Panc1 (cell line): Measurements from ENCODE around the gene TAOK1. TPM values are rescaled to one million over a fixed set of nuclear protein-coding genes. Genes with fewer than 3 reads are reported as not detected.
A peak's percentile ranks its signal among the peaks of the same experiment; 100 is the strongest.

Experiments
- ATAC-seq: fragments of 200-7000 bp; cut with Tn5 transposase; 2 replicates; pipeline ENCODE4 v1.9.1; 2020; ENCODE audit warnings: mild to moderate bottlenecking, moderate library complexity
- BruUV-seq: library from RNA; stranded (reverse); fragments of 400-500 nt; replicated peaks from 2 replicates; lab custom pipeline; 2021; lab: Mats Ljungman, UMichigan
- CTCF ChIA-PET: fragments of 300-600 bp; sonication (Branson Sonifier 250); formaldehyde crosslinking; loops from one replicate; lab custom pipeline; 2022; ENCODE audit warnings: antibody characterized with exemption; lab: Charles Lee
- POLR2A ChIA-PET: fragments of 300-600 bp; sonication (Branson Sonifier 250); formaldehyde crosslinking; loops from one replicate; lab custom pipeline; 2022; ENCODE audit warnings: antibody characterized with exemption; lab: Charles Lee
- DNase-seq: peaks from one replicate; pipeline ENCODE4 v3.0.0-alpha.2; 2010; ENCODE audit warnings: low read depth, low spot score
- H3K27ac ChIP-seq: 2 replicates; pipeline ENCODE4 v1.5.1; 2011; ENCODE audit warnings: mild to moderate bottlenecking, low read length, inconsistent platforms
- H3K27me3 ChIP-seq: fragments of 200-500 bp; sonication (Bioruptor generic); 2 replicates; pipeline ENCODE4 v1.6.0; 2014; ENCODE audit warnings: low read length, inconsistent platforms; ENCODE audit not compliant: control insufficient read depth, insufficient read depth
- H3K36me3 ChIP-seq: fragments of 200-500 bp; sonication (Bioruptor generic); 2 replicates; pipeline ENCODE4 v1.5.1; 2014; ENCODE audit warnings: inconsistent platforms, mild to moderate bottlenecking, low read length, moderate library complexity; ENCODE audit not compliant: control insufficient read depth, insufficient read depth
- H3K4me1 ChIP-seq: 2 replicates; pipeline ENCODE4 v1.5.1; 2011; ENCODE audit warnings: inconsistent platforms, mild to moderate bottlenecking, low read length, moderate library complexity; ENCODE audit not compliant: control insufficient read depth, insufficient read depth
- H3K4me3 ChIP-seq, 2 experiments: 2 replicates each; pipeline ENCODE4 v1.5.1; 2011 to 2012; ENCODE audit warnings: low read depth in 2 of 2, low read length in 2 of 2, mild to moderate bottlenecking in 2 of 2, inconsistent platforms in 1 of 2, moderate library complexity in 1 of 2
- H3K9me3 ChIP-seq: fragments of 200-500 bp; sonication (Bioruptor generic); 2 replicates; pipeline ENCODE4 v1.5.1; 2014; ENCODE audit warnings: low read depth, mild to moderate bottlenecking, inconsistent platforms, low read length, moderate library complexity; ENCODE audit not compliant: control insufficient read depth, insufficient read depth
- POLR2AphosphoS5 ChIP-seq: IDR thresholded peaks from 2 replicates; pipeline ENCODE4 v1.6.1; 2012; ENCODE audit warnings: mild to moderate bottlenecking, low read depth, low read length, moderate library complexity
- SIN3A ChIP-seq: IDR thresholded peaks from 2 replicates; pipeline ENCODE4 v1.6.1; 2012; ENCODE audit warnings: low read depth, mild to moderate bottlenecking, low read length, moderate library complexity, borderline replicate concordance; ENCODE audit not compliant: insufficient read depth
- TCF7L2 ChIP-seq: IDR thresholded peaks from 2 replicates; pipeline ENCODE4 v1.6.1; 2011; ENCODE audit warnings: mild to moderate bottlenecking, low read depth, low read length, inconsistent platforms
- in situ Hi-C: cut with HindIII; loops from 2 replicates; pipeline ENCODE4 v1.10.0; 2016; ENCODE audit warnings: low sequenced_read_pairs, low pct_unique_long_range_greater_than_20kb
- intact Hi-C: fragments of 100-400 bp; cut with micrococcal nuclease; formaldehyde crosslinking; loops from one replicate; pipeline ENCODE4 v1.10.0; 2022; ENCODE audit not compliant: unreplicated experiment
- total RNA-seq: library from RNA; stranded (reverse); gene quantifications from one replicate; pipeline ENCODE4 v1.2.1, GENCODE V29; 2021; ENCODE audit not compliant: unreplicated experiment
- TF ChIP-seq, protein P1 (sequence below), 2 experiments: IDR thresholded peaks; 2 replicates each; pipeline ENCODE4 v1.6.1; 2011 to 2012; ENCODE audit warnings: low read depth in 2 of 2, control low read depth in 1 of 2, low read length in 1 of 2, mild to moderate bottlenecking in 1 of 2, moderate library complexity in 1 of 2; ENCODE audit not compliant: insufficient read depth in 1 of 2
- TF ChIP-seq, protein P2 (sequence below): fragments of 450-650 bp; IDR thresholded peaks from 2 replicates; pipeline ENCODE4 v1.5.1; 2017; ENCODE audit warnings: mild to moderate bottlenecking

The TAOK1 gene
- total RNA-seq, 1 experiment from 2014 or later: 111 TPM

DNA sequence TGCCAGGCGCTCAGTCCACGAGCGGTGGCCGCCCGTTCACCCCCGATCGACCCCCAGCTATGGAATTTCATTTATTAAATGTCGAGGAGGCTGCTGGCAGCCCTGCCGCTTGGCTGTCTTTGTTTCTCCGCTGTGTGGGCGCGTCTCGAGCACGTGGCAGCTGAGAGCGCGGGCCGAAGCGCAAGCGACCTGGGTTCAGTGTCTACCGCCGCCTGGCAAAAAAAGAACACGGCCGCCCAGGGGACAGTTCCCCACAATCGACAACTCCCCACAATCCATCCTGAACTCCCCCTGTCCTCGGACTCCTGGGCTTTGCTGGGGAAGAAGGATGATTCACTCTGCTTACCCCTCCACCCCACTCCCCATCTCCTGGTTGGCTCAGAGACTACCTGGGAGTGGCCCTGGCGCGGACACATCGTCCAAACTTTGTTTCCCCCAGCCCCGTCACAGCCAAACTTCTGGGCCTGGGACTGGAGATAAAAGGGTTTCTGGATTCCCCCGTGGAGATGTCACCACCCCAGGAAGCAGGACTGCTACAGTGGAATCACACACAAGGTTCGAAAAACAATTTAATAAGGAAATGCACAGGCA, 201.1 kb downstream of the TAOK1 start:
- in situ Hi-C loops: no loop called here
- ATAC-seq (peak; percentile 52), DNase-seq (no peak)
- Histone ChIP-seq H3K9me3 (no peaks in the 10 kb centered on the region), H3K4me3 (peak overlapping the region; percentile 43 to 58), H3K36me3 (peaks cover 5% of the 10 kb centered on the region; the same call in 1 of the 2 replicates), H3K27ac (peak overlapping the region; percentile 96), H3K4me1 (peaks cover 65% of the 10 kb centered on the region), H3K27me3 (no peaks in the 10 kb centered on the region)
- peak; percentile 79 for TF ChIP-seq TCF7L2
- TF ChIP-seq, protein P1, sequence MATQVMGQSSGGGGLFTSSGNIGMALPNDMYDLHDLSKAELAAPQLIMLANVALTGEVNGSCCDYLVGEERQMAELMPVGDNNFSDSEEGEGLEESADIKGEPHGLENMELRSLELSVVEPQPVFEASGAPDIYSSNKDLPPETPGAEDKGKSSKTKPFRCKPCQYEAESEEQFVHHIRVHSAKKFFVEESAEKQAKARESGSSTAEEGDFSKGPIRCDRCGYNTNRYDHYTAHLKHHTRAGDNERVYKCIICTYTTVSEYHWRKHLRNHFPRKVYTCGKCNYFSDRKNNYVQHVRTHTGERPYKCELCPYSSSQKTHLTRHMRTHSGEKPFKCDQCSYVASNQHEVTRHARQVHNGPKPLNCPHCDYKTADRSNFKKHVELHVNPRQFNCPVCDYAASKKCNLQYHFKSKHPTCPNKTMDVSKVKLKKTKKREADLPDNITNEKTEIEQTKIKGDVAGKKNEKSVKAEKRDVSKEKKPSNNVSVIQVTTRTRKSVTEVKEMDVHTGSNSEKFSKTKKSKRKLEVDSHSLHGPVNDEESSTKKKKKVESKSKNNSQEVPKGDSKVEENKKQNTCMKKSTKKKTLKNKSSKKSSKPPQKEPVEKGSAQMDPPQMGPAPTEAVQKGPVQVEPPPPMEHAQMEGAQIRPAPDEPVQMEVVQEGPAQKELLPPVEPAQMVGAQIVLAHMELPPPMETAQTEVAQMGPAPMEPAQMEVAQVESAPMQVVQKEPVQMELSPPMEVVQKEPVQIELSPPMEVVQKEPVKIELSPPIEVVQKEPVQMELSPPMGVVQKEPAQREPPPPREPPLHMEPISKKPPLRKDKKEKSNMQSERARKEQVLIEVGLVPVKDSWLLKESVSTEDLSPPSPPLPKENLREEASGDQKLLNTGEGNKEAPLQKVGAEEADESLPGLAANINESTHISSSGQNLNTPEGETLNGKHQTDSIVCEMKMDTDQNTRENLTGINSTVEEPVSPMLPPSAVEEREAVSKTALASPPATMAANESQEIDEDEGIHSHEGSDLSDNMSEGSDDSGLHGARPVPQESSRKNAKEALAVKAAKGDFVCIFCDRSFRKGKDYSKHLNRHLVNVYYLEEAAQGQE (IDR thresholded peaks at IDR 0.05; ENCODE audit: insufficient read depth in 1 of 2, low read depth in 2 of 2, low read length in 1 of 2): no peak
- TF ChIP-seq SIN3A: peak; percentile 93; the same call in 1 of the 2 replicates
- TF ChIP-seq POLR2AphosphoS5: no peak; the same call in 1 of the 2 replicates
- TF ChIP-seq, protein P2, sequence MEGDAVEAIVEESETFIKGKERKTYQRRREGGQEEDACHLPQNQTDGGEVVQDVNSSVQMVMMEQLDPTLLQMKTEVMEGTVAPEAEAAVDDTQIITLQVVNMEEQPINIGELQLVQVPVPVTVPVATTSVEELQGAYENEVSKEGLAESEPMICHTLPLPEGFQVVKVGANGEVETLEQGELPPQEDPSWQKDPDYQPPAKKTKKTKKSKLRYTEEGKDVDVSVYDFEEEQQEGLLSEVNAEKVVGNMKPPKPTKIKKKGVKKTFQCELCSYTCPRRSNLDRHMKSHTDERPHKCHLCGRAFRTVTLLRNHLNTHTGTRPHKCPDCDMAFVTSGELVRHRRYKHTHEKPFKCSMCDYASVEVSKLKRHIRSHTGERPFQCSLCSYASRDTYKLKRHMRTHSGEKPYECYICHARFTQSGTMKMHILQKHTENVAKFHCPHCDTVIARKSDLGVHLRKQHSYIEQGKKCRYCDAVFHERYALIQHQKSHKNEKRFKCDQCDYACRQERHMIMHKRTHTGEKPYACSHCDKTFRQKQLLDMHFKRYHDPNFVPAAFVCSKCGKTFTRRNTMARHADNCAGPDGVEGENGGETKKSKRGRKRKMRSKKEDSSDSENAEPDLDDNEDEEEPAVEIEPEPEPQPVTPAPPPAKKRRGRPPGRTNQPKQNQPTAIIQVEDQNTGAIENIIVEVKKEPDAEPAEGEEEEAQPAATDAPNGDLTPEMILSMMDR: no peak
- POLR2A ChIA-PET: interaction anchor here (0.6 to 1.6 kb wide), 5 partner anchors 10 to 344 kb away, joined by 3 to 15 read pairs (median 4); partner anchors contain the start of gene ABHD15
- CTCF ChIA-PET: interaction anchor here (0.6 to 3.0 kb wide), 11 partner anchors 10 to 299 kb away, joined by 3 to 17 read pairs (median 5); no protein-coding TSS in a partner anchor
- intact Hi-C loops: no loop called here
- BruUV-seq: no TSS peak

DNA sequence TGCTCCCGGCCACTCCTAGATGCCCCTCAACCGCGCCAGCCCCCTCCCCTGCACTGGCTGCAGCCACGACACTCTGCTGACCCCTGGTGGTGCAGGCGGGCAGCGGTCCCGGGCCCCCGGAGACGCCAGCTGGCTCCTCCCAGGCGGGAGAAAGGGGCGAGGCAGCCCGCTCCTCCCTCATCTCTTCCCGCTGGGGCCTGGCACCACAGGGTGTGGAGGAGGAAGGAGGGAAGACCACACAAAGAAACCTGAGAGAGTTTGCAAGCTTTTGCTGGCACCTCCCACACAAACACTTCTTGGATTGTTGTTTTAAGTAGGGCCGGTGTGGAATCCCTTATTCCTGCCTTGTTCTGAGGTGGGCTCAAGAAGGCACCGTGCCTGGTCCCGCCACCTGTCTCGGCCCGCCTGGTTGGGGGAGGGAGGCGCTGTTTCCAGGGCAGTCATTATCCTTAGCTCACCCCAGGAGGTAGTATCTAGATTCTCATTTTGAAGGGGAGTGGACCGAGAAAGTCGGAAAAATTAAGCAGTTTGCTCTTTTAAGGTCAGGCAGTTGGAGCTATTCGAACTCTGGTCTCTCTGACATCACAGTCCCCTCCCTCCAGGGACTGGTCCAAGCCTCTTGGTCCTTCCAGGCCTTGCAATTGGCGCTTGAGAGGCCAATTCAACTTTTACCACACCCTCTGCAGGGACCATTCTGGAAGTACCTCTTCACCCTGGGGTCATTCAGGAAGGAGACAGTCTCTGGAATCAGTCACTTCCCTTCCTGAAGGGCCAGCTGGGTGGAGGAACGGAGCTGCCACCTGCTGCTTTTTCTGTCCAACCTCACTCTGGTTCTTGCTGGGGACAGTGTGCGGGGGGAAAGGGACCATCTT, 201.8 kb downstream of the TAOK1 start:
- no TSS peak for BruUV-seq
- in situ Hi-C loops (no loop called here), intact Hi-C loops (no loop called here)
- H3K4me1 ChIP-seq: peaks cover 72% of the 10 kb centered on the region
- H3K27ac ChIP-seq: peak overlapping the region; percentile 96
- TF ChIP-seq SIN3A (0 out of 2 replicates have a peak, but pooled peaks have one; percentile 69), TCF7L2 (no peak), POLR2AphosphoS5 (no peak; the same call in 1 of the 2 replicates)
- TF ChIP-seq, protein P1 (IDR thresholded peaks at IDR 0.05; ENCODE audit: insufficient read depth in 1 of 2, low read depth in 2 of 2, low read length in 1 of 2): peak in 1 of 2 experiments; percentile 73; a peak in 1 of 4 replicates
- TF ChIP-seq, protein P2: peak; percentile 99
- peak overlapping the region; percentile 43 to 58 for H3K4me3 ChIP-seq
- H3K9me3 ChIP-seq: no peaks in the 10 kb centered on the region
- CTCF ChIA-PET: interaction anchor here (0.5 to 3.0 kb wide), 9 partner anchors 11 to 414 kb away, joined by 3 to 17 read pairs (median 4); partner anchors contain the start of gene CORO6
- peaks cover 5% of the 10 kb centered on the region; the same call in 1 of the 2 replicates for H3K36me3 ChIP-seq
- POLR2A ChIA-PET: interaction anchor here (0.6 to 1.6 kb wide), 5 partner anchors 10 to 194 kb away, joined by 3 to 15 read pairs (median 3); partner anchors contain the start of gene ABHD15
- ATAC-seq (peak; percentile 75), DNase-seq (no peak)
- H3K27me3 ChIP-seq: no peaks in the 10 kb centered on the region
